GM19397 (cell line): ENCODE results near the gene NFKBIE.
"Not testable (repeated sequence)": the region's sequence is repeated elsewhere in the genome, so short reads cannot be mapped to it uniquely, and the experiment has no call there.

Source experiments
- ATAC-seq: cut with Tn5 transposase; IDR thresholded peaks from one replicate; pipeline ENCODE4 v1.9.1; 2021; ENCODE audit warnings: mild to moderate bottlenecking, moderate library complexity; ENCODE audit not compliant: unreplicated experiment

NFKBIE gene, protein sequence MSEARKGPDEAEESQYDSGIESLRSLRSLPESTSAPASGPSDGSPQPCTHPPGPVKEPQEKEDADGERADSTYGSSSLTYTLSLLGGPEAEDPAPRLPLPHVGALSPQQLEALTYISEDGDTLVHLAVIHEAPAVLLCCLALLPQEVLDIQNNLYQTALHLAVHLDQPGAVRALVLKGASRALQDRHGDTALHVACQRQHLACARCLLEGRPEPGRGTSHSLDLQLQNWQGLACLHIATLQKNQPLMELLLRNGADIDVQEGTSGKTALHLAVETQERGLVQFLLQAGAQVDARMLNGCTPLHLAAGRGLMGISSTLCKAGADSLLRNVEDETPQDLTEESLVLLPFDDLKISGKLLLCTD

DNA sequence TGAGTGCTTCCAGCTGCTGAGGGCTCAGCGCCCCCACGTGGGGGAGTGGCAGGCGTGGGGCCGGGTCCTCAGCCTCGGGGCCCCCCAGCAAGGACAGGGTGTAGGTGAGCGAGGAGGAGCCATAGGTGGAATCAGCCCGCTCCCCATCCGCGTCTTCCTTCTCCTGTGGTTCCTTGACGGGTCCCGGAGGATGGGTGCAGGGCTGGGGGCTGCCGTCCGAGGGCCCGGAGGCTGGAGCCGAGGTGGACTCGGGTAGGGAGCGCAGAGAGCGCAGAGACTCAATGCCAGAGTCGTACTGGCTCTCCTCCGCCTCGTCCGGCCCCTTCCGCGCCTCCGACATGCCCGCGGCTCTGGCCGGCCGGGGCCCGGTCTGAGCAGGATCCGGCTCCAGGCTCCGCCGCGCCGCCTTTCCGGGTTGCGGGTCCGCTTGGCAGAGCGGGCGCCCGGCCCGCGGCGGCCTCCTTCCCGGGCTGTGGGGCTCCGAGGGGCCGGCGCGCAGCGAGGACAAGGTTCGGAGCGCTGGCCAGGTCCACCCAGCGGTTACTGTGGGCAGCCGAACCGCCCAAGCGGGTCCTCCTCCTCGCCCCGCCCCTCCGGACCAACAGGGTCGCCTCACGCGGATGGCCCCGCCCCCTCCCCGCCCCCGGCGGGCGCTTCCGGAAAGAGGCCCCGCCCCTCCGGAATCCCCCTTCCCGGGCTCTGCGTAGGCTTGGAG is at the start of gene NFKBIE:
Gene NFKBIE (minus strand): TSS at position 545 of the 715 bp plus-strand sequence. CDS start 205 bp downstream, at position 340.
- ATAC-seq: peak; percentile 46

DNA sequence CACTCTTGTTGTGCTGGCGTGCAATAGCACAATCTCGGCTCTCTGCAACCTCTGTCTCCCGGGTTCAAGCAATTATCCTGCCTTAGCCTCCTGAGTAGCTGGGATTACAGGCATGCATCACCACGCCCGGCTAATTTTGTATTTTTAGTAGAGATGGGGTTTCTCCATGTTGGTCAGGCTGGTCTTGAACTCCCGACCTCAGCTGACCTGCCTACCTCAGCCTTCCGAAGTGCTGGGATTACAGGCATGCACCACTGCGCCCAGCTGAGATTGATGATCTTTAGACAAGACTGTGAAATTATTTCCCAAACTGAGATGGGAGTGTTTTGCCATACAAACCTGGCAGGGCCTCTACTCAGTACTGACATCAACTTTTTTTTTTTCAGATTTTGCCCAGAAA is 49.3 kb upstream of the NFKBIE start:
- ATAC-seq: not testable (repeated sequence)

DNA sequence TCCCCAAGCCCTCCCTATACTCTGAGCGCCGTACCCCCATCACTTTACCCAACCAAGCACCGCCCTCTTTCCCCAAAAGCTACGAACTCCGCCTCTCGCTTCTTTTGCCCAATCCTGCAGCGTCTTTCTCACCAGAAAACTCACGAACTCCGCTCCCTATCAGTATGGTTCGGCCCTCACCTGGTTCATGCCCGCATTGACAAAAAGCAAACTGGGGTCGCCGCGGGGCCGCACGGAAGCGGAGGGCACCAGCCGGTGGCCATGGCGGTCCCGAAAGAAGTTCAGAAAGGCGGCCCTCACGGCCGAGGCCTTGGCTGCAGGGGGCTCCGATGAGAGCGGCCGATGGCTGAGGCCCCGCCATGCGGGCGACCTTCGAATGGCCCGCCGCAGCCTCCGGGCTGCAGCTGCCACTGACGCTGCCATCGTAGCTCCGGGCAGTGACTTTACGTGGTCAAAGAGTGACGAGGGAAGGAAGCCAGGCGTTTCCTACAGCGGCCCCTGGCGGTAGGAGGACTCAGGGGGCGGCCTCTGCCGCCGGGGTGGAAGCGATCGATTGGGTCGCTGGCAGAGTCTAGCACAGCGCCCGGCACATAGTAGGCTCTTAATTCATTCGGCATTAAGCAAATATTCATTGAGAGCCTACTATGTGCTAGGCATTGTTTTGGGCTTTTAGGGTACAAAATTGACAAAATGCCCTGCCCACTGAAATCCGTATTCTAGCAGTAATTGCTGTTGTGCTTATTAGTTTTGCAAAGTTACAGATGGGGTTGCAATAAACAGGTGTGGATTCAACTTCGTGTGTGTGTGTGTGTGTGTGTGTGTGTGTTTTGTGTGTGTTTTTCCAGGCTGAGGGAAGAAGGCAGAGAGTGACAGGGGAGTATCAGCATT is 47.8 kb upstream of the NFKBIE start, which contains the start of gene AARS2:
Gene AARS2 (minus strand): TSS at position 447 of the 888 bp plus-strand sequence. CDS start 24 bp downstream, at position 423.
- peak; percentile 80 for ATAC-seq

DNA sequence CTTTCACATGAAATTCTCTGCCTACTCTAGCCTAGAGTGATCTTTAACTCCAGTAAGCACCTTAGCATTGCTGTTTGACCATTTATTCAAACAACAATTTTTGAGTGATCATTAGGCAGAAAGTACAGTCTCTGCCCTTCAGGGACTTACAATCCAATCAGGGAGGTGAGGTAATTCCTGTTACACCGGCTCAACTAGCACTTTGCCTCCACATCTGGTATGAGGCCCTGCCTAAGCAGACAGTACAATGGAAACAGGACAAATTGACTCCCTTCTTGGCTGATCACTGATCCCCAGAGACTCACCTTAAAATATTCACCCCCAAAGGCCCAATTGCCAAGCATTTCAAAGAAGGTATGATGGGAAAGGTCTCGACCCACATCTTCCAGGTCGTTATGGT is 46.4 kb upstream of the NFKBIE start:
- no peak for ATAC-seq

DNA sequence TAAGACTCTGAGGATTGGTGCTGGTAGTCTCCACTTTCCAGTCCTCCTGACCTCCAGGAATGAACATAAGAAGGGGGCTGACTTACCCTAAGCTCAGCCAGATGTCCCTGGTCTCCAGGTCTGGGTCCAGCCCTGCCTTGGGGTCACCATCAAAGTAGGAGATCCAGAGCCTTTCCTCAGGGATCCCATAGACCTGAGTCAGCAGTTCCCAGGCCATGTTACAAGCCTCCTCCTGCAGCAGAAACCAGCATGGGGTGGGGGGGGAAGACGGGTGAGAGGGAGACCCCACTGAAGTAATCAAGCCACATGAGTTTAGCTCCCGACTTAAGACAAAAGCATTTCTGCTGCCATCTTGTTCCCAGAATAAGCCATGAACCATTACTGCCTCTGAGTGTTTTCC is 46.0 kb upstream of the NFKBIE start:
- ATAC-seq: no peak

DNA sequence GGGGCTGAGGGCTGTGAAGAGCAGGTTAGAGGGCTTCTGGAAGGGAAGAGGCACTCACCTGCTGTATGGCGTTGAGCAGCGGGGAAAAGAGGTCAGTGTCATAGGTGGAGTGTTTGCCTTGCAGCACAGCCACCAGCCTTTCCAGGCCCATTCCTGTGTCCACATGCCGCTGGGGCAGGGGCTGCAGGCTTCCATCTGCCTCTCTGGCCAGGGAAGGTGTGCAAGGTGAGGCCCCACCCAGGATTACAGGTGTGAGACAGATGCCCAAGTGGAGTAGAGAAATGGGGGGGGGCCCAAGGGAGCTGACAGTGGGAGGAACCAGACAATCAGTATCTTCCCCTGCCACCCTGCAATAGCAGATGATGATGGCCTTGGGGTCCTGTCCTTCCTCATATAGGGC is 44.9 kb upstream of the NFKBIE start:
- ATAC-seq: no peak

DNA sequence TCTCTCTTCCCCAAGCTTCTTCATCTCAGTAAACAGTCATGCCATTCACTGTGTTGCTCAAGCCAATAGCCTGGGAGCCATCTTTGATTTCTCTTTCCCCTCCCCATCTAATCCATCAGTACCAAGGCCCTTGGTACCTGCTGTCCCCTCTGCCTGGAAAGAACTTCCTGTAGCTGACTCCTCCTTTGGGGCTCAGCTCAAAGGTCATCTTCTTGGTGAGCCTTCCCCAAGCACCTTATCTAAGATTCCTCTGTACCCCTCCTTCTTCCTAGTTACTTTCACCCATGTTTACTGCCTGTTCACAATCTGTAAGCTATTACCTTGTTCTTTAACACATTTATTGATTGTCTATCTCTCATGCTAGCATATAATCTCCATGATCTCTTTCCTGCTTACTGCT is 44.3 kb upstream of the NFKBIE start:
- ATAC-seq: no peak

DNA sequence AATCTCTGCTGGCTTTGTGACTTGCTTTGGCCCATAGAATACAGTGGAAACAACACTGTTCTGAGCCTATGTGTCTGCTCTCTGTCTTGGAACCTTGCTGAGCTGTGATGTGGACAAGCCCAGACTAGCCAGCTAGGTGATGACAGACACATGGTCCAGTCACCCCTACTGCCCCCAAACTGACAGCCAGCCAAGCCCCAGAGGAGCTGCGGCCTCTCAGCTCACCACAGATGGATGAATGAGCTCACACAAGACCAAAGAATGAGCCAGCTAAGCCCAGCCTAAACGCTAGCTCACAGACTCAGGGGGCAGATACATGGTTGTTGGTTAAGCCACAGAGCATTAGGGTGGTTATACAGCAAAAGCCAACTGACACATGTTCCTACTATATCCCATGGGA is 43.7 kb upstream of the NFKBIE start:
- no peak for ATAC-seq

DNA sequence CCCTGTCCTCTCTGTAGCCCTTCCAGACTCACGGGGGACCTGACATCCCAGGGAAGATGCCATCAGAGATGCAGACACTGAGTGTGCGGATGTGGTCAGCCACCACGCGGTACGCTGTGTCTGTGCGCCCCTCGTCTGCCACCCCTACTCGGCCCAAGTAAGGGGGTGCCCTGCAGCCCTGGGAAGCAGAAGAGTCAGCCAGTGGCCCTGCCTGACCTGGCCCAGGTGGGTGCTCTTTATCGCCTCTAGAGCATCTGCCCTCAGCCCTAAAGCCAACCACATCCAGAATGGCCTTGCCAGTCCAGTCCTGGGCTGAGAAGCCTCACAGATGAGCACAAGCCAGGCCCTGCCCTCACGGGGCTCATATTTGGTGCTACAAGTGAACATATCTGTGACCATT is 41.9 kb upstream of the NFKBIE start:
- no peak for ATAC-seq

DNA sequence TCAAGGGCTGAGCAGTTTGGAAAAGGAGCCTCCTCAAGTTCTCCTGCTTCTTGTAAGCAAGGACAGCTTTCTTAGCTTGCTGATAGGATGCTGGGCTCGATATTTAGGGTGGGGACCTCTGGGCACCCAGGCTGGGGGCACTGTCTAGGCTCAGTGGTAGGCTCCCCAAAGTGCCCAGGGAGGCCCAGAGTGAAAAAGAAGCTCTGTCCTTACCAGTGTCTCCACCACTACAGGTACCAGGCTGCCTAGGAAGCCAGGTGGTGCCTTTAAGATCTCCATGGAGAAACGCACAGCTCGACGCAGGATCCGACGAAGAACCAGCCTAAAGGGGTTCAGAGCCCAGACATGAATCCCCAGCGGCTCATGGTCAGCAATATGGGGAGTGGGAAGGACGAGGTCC is 41.4 kb upstream of the NFKBIE start:
- ATAC-seq: no peak

DNA sequence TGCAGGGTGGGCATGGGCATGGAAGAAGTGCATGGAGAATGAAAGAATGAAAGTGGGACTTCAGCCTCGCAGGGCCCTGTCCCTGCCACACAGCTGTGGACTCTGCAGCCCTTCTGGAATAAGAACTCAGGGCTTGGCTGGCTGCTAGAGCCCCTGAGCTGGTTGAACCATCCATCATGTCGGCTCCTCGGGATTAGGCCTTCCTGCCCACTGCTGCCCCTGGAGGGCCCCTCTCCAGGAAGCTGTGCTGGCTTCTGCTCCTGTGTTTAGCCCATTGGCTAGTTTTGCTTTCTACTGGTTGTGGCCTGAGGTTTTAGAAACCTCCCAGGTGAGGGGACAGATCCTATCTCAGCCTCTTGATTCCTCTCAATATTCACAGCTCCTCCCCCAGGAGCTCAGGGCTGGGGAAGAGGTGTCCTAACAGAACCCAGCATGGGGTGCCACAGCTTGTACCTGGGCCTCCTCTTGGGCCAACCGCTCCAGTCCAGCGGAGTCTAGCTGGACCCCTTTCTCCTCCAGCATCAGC is 39.9 kb upstream of the NFKBIE start:
- ATAC-seq: no peak

DNA sequence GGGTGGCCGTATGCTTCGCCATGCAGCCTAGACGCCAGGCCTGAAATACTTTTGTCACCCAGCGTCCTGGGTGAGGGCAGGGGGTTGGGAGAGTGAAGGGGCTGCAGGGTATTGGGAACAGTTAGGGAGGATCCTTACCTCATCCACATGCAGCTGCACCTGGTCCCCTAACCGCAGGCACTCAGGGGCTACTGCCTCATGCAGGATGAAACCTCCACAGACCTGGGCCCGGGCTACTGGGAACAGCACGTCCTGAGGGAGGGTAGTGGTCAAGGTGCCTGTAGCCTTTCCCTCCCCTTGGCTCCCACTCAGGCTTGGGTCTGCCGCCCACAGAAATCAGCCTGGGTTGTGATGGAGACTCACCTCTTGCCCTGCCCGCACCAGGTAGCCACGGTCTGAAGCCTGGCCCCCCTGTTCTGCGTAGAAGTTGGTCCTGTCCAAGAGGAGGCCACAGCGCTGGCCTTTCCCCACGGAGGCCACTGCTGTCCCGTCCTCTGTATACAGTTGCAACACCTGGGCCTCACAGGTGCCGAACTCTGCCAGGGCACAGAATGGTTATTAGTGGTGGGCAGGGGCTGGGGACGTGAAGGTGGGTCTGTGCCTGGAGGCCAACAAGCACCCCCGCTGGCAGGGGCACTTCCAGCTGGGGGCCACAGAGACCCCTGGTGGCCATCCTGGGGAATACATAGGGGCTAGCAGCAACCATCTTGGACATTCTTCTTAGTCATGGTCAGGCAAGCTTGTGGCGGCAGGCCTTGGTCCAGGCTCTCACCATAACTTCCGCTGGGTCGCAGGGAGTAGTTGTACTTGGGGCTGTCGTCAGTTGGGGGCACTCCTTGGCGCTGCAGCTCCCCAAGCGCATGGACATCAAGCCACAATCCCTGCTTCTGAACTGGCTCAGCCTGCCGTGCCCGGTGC is 39.2 kb upstream of the NFKBIE start:
- no peak for ATAC-seq

DNA sequence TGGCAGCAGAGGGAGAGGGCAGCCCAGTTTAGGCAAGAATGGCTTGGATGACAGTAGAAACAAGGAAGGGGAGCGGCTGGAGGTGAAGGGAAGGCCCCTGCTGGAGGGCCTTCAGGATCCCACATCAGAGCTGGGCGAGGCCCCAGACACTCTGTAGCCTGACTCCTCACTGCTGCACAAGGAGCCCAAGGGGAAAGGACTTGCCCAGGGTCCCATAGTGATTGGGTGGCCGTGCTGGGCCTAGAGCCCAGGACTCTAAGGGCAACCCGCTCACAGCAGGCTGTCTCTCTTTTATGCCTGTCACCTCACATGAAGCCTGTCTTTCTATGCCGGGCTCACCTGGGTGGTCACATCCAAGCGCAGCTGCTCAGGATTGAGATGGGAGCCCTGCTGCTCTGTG is 38.5 kb upstream of the NFKBIE start:
- ATAC-seq: no peak

DNA sequence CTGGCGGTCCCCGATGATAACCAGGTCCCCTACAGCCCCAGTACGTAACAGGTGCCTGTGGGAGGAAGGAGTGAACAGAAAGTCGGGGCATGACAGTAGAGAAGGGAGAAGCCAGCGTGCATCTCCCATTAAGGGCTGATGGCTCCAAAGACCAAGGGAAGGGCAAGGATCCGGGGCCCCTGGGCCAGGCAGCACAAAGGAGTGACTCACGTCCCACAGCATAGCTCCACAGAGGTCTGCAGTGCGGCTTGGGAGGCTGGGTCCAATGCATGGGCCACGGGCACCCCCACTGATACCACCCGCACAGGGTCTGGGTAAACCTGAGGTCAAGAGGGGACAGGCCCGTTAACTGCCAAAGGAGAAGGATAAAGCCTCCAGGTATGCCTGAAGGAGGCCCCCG is 37.5 kb upstream of the NFKBIE start:
- no peak for ATAC-seq

DNA sequence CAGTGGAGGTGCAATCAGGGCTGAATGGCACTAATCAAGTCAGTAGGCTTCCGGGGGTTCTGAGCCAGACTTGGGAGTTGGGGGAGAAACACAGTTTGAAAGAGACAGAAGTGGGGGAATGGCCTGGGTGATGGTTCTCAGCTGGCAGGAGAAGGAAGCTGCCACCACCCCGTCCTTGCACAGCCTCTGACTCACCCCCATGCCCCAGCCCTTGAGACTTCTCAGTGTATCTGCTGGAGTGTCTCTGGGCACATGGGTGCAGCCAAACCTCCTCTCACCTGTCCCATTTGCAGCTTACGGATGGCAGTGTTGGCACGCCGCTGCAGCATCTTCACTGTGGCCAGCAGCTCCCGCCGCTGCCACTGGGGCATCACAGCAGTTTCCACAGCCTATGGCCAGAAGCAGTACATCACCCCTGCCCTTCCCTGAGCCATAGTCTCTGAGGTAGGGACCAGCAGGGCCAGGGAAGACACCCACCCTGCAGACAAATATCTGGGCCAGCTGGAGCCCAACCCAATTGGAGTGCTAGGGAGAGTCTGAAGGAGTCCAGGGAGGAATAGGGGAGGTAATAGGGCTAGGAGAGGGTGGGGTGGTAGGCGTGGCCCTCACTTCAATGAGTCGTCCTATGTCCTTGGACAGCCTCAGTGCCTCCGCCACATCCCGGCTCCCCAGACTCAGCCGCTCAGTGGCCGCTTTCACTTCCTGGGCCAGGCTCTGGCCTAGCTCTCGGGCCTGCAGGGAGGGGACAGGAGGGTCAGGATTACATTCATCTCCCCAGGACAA is 36.6 kb upstream of the NFKBIE start:
- ATAC-seq: no peak

DNA sequence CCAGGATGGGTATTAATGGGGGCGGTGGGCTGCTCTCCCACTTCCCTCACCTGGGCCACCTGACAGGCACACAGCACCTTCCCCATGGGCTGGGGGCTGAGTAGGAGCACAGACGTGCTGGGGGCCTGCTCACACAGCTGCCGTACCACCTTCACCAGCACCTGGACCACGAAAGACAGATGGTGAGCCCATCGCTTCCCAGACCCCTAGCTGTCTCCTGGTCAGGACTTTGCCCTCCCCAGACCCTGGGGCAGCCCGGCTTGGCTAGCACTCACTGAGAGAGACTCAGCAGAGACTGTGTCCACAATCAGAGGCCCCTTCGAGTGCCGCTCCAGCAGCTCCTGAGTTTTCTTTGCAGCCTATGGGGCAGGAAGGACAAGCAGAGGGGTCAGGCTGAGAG is 35.8 kb upstream of the NFKBIE start:
- ATAC-seq: no peak

DNA sequence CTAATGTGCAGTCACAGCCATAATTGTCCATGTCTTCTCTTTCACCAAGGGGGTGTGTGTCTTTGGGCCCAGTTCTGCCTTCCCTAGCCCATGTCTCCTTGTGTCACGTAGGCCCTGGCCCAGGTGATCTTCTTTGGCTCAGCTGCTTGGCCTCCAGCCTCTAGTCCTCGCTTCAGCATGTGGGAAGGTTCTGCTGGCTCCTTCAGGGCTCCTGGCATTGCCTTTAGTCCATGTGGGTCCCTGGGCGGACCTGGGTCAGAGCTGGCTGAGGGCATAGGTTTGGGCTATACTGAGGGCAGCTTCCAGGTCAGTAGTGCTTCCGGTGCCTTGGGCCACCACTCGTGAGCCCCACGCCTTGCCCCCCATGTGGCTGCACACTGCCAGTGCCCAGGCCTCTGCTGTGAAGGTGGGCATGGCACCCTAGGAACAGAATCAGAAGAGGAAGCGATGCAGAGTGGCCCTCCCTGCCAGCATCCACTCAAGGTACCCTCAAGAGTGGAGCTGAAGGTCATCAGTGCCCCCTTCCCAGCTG is 35.0 kb upstream of the NFKBIE start:
- no peak for ATAC-seq

DNA sequence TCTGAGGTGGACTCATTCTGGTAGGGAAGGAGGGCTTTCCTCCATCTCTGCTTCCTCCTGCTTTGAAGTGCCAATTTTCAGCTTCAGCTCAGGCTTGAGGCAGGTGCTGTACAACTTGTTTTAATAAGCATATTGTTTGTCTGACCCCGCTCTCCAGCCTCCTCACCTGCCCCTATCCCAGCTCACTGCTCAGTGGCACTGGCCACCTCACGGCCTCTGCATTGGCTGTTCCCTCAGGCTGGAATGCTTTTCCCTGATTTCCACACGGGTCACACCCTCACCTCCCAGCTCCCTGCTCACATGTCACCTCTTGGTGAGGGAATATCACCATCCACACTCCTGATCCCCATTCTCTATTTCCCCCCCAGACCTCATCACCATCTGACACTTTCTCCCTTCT is 33.5 kb upstream of the NFKBIE start:
- no peak for ATAC-seq
